ENCODE measurements around the gene LEPROT.

The LEPROT gene

DNA sequence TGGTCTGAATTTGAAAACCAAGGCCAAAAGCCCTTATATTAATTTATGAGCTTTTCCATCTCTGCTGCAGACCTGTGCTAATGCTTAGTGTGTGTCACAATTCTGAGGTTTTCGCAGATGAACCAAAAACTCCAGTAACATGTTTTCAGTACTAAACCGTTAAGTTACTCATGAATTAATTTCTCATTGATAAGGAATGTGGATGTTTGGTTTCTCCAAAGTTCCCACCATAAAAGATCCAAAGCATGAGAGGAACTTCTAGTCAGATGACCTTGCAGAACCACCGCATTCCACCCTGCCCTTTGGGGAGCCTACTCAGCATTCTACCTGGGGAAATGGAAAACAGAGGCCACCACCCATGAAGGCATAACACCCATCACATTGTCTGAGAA, 7.5 kb upstream of the LEPROT start:
- no peak for FAIRE-seq

GRCh38 chr1:65414538-65414937, 5.9 kb upstream of the LEPROT start:
- peak; percentile 74 for FAIRE-seq

- no peak for FAIRE-seq
Measured at GRCh38 chr1:65416767-65417166, 3.7 kb upstream of the LEPROT start.

DNA sequence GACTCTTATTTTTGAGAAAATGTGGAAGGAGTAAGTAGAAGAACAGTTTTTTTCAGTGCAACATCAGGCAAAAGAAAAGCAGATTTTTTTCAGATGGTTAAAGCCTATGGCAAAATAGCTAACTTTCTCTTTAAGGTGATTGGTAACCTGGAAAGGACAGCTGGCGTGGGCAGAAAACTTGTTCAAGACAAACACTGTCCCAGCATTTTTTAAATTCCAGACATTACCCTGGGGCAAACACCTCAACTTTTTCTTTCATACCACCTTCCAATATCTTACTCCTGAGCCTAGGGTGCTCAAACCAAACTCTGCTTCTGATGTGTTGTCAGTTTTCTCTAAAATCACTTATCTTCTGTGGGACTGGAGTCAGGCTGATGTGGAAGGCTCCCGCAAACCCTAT, 2.7 kb upstream of the LEPROT start:
- no peak for FAIRE-seq

DNA sequence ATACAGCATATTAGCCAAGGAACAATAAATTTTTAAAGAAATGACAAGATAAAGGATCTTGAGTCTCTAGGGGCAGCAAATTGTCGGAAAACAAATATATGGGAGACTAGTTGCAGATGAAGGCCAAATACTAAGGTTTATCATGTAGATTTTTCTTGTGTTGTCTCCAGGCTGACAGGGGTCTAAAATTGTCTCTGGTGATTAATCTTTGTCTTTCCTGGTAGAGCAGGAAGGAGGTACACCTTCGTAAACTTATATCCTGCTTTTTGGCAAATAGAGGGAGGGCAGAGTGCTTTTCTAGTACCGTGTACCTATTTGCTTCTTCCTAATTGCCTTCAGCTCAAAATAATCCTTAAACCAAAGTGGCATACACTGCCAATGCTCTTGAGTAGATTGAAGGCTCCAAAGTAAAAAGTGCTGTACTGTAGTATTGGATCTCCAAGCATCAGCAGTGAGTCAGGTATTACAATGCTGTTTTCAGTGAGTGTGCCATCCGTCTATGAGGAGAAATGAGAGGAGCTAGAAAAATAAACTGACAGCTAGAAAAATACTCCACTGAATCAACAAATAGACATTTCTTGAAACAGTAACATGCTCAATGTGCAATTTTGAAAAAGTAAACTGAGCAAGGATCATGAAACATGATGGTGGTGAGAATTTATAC, 1.8 kb upstream of the LEPROT start:
- no peak for FAIRE-seq

GRCh38 chr1:65419681-65420589, 533 bp upstream of the LEPROT start:
- FAIRE-seq, result no peak

- FAIRE-seq, result no peak
Measured at GRCh38 chr1:65421351-65422025, 1.0 kb downstream of the LEPROT start.

DNA sequence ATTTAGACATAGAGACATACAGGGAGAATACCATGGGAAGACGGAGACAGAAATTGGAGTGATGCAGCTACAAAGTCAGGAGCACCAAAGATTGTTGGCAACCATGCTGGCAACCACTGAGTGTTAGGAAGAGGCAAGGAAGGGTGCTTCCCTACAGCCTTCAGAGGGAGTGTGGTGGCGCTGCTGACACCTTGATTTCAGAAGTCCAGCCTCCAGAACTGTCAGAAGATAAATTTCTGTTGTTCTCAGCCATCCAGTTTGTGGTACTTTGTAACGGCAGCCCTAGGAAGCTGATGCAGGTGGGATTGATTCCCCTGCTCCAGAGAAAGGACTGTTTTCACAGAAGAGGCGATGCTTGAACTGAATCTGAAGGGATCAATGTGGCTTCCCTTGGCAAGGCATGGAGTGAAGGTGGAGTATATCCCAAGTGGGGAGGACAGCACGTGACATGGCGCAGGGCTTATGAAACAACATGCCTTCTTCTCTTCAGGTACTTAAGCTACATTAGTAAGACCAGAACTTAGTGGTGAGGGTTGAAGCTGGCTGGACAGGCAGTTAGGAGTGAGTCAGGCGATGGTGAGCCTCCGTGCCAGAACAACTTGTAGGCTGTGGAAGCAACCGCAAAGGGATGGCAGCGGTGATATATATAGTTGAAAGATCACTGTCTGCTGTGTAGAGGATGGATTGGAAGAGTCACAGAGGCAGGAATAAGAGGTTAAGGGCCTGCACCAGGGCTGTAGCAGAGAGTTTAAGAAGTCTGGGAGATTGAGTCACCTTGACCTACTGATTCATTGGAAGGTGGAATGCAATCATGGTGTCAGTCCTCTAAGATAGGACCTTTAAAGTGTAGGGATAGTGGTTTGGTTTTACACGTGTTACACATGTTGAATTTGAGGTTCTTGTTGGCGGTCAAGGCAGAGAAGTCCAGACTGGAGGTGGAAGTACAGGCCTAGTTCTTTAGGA, 2.1 kb downstream of the LEPROT start:
- FAIRE-seq, result no peak

DNA sequence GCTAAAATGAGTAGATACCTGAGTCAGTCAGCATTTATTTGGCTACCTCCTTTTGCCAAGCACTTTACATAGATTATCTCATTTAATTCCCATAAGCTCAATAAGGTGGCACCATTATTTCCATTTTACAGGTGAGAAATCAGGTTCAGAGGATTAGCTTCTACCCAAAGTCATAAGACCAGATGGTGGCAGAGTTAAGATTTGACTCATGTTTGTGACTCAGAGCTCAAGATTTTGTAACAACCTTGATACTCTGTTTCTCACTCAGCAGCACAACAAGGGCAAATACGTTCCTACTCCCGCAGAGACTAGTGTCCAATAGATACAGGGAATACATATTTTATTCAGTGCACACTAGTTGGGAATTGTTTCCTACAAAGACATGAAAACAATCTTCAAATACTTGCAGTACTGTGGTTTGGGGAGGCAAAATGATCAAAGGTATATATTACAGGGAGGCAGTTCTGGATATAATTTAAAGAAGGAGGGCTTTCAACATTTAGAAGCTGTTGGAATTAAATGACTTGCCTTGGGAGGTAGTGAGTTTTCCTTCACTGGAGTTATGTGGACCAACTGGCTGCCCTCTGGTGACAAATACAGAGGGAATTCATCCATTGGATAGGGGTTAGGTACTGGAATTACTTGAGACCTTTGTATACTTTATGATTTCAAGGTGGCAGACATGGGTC, 3.6 kb downstream of the LEPROT start:
- FAIRE-seq, result no peak

- no peak for FAIRE-seq
Measured at GRCh38 chr1:65424573-65424889, 4.1 kb downstream of the LEPROT start.

DNA sequence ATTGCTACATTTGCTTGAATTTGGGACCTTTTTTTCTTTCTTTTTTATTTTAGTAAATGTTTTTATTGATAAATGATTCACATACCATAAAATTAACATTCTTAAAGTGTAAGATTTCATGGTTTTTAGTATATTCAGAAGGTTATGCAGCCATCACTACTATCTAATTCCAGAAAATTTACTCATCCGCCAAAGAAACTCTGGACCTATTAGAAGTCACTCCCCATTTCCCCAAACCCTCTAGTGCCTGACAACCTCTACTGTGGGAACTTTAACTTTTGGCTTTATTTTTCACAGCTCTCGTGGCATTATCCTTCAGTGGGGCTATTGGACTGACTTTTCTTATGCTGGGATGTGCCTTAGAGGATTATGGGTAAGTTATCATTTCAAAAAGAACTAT, 4.5 kb downstream of the LEPROT start:
- FAIRE-seq, result no peak

DNA sequence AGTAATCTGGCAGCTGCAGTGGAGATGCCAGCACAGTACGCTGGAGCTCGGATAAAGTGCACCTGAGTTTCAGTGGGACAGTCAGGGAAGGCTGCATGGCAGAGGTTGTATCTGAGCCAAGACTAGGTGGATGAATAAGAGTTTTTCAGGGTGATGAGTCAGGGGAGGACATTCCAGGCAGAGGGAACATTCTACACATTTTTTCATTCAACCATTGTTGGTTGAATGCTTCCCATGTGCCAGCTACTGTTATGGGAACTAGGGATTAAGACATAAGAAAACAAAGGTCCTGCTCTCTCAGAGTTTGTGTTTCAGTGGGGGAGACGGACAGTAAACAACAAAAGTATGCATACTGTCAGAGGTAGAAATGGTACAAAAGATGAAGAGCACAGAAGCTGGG, 5.2 kb downstream of the LEPROT start:
- no peak for FAIRE-seq

DNA sequence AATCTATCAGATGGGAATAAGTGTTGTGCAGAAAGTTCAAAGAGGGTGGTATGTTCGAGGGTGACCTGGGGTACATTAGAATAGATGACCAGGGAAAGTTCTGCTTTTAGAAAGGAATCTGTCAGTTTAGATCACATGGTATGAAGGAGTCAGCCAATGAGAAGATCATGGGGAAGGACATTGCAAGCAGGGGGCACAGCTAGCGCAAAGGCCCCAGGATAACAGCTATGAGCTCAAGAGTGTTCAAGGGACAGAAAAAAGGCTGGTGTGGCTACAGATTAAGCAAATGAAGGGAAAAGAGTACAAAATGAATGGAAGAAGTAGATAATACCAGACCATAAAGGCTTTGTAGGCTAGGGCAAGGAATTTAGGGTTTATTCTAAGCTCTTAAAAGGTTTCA, 8.6 kb downstream of the LEPROT start:
- no peak for FAIRE-seq

DNA sequence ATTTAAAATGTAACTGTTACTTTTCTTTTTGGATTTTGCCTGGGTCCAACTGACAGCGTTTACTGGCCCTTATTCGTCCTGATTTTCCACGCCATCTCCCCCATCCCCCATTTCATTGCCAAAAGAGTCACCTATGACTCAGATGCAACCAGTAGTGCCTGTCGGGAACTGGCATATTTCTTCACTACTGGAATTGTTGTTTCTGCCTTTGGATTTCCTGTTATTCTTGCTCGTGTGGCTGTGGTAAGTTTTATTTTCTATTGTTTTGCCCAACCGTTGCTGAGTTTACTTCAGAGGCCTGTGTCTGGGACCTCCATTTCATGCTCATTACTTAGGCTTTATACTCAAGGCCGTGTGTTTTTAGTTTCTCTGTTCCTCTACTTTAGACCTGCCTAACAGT, 9.3 kb downstream of the LEPROT start:
- no peak for FAIRE-seq

DNA sequence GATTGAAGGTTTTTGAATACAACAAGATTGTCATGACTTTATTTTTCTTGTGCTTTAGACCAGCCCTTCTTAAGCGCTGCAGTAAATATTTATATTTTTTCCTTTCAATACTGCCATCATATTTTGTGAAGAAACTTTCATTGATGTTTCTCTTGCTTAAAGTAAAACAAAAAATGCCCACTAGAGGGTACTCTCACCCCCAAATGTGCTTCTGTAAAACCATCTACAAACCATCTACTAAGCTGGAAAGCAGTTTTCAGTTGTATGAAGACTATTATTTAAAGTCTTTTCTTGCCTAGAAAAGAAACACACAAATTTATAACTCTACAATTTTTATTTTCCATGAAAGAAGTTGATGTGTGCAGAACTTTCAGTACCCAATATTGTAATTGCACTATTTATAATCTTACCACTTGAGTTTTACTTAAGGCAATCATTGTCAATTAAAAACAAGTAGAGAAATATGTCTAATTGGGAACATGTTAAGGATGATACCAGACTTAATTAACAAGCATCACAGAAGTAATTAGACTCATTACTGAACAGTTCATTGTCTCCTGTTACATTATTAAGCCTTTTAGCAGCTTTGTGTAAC, 10.7 kb downstream of the LEPROT start:
- FAIRE-seq, result peak; percentile 86

DNA sequence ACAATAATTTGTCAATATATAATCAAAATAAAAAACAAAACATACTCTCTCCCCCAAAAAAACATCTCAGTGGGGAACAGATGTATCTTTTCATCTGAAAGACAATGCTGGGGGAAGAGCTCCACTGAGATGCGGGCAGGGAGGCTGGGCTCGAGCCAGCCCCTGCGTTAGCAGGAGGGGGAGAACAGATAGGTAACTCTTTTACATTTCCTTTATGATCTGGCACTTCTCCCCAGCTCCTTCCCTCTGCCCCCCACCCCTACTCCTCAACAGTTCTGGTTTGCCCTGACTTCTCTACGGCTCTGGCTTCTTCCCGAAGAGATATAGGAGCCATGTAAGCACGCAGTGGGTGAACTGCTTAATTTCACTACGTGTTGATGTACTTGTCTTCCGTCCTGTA, 12.4 kb downstream of the LEPROT start:
- no peak for FAIRE-seq

DNA sequence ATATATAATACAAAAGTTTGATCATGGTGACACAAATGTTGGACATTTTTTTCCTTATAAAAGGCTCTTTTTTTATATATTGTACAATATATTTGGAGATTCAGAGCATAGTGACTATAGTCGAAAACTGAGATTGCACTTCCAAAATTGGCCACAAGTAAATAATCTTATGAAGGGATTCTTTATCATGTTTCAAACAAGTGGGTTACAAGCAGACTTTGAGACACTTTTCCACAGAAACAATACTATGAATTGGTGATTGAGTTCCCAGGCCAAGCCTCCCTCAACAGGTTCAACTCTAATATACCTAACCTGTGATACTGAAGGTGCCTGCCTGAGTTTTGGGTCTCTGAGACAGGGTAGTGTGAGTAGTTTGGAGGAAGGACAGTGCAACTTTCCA, 13.8 kb downstream of the LEPROT start:
- FAIRE-seq, result no peak

- FAIRE-seq, result no peak
Measured at GRCh38 chr1:65434760-65435159, 14.3 kb downstream of the LEPROT start.

DNA sequence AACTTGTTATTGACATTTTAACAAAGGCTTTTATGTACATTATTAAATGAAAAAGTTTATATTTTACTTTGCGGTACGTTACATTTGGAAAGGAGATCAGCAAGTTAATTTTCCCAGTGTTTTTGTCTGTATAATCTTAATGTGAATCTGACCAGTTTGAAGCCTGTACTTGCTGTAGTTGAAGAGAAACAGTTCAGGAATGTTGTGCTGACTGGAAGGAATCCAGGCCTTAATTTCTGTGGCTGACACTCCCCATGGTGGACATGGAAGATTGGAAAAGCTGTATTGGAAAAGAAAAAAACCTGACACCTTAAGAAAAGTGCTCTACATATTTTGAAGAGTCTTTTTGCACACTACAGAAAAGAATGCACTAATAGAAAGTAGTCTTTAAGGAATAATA, 15.5 kb downstream of the LEPROT start:
- FAIRE-seq, result peak; percentile 86

- FAIRE-seq, result no peak
Measured at GRCh38 chr1:65437616-65438015, 17.1 kb downstream of the LEPROT start.

- no peak for FAIRE-seq
Measured at GRCh38 chr1:65440322-65440900, 19.9 kb downstream of the LEPROT start.

Measured in endometrium (tissue), 2 donors.